BJ (cell line): Measurements from ENCODE around the gene BARHL2. TPM values are rescaled to one million over a fixed set of nuclear protein-coding genes. Genes with fewer than 3 reads are reported as not detected.

Experiments
- CTCF ChIA-PET: fragments of 350-600 bp; formaldehyde crosslinking; extraction: SDS; loops from one replicate; lab custom pipeline; 2021; ENCODE audit warnings: antibody characterized with exemption, inconsistent platforms; lab: Yijun Ruan, JAX
- POLR2A ChIA-PET: fragments of 300-600 bp; sonication (Branson Sonifier 250); formaldehyde crosslinking; extraction: SDS; loops from one replicate; lab custom pipeline; 2021; ENCODE audit warnings: antibody characterized with exemption; lab: Charles Lee
- DNase-seq: peaks from one replicate; pipeline ENCODE4 v3.0.0-alpha.2; 2011; ENCODE audit warnings: low read depth
- H3K27me3 ChIP-seq: 2 replicates; pipeline ENCODE4 v1.6.0; 2011; ENCODE audit warnings: low read length; ENCODE audit not compliant: control insufficient read depth, insufficient read depth
- H3K36me3 ChIP-seq: 2 replicates; pipeline ENCODE4 v1.5.1; 2011; ENCODE audit warnings: low read length; ENCODE audit not compliant: control insufficient read depth, insufficient read depth
- H3K4me3 ChIP-seq: 2 replicates; pipeline ENCODE4 v1.5.1; 2011; ENCODE audit warnings: low read depth, mild to moderate bottlenecking, control low read depth, low read length
- CTCF ChIP-seq: IDR thresholded peaks from 2 replicates; pipeline ENCODE4 v1.5.1; 2011; ENCODE audit warnings: low read depth, mild to moderate bottlenecking, control low read depth, inconsistent platforms, low read length, moderate library complexity; ENCODE audit not compliant: insufficient read depth
- polyA plus RNA-seq: library from polyadenylated mRNA; depleted of rRNA; stranded (reverse); fragments of >200 nt; gene quantifications from 2 replicates; pipeline ENCODE4 v1.2.3, GENCODE V29; 2011

The BARHL2 gene
- polyA plus RNA-seq, 1 experiment: not detected

DNA sequence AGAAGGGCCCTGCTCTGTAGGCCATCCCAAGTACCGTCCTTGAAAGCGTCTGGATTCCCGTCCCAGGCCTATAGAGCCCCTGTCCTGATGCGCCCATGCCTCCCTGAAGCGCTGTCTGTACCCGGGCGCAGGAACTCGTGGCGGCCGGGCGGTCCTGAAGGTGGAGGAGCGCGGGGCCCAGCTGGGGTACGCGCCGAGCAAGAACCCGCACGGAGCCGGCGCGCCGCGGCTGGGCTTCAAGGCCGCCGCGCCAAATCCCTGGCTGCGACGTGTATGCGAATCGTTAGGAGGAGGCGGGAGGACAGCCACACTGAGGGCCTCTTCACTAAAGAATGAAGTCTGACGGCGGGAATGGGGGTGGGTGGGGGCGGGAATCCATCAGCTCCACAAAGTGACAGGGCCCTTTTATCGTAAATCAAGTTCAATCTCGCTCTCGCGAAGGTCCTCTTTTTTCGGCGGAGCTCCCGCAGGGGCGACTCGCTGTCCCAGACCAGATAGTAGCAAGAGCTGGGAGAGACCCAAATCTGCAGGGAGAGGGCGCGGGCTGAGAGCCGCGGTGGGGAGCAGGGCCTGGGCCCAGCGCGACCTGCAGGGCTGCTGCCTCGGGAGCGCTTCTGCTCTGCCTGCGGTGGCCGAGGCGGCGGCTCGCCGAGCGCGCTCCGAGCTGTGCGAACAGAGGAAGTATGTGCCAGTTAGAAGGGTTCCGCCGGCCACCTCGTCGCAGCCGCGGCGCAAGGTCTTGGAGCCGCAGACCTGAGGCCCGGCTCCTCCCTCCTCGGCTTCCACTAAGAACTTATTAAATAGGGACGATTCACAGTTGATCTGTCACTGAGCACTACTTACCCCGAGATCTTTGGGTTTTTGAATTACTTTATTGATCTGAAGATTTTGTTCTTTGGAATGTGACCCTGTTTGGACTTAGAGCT, 10.4 kb downstream of the BARHL2 start:
- Histone ChIP-seq H3K36me3 (no peaks in the 10 kb centered on the region), H3K4me3 (no peak overlapping the region), H3K27me3 (peaks cover 38% of the 10 kb centered on the region)
- CTCF ChIA-PET: interaction anchor here (0.7 to 2.4 kb wide), 4 partner anchors 12 to 459 kb away, joined by 4 to 10 read pairs (median 4); no protein-coding TSS in a partner anchor
- no peak for DNase-seq
- POLR2A ChIA-PET: no interaction called here
- no peak for TF ChIP-seq CTCF

DNA sequence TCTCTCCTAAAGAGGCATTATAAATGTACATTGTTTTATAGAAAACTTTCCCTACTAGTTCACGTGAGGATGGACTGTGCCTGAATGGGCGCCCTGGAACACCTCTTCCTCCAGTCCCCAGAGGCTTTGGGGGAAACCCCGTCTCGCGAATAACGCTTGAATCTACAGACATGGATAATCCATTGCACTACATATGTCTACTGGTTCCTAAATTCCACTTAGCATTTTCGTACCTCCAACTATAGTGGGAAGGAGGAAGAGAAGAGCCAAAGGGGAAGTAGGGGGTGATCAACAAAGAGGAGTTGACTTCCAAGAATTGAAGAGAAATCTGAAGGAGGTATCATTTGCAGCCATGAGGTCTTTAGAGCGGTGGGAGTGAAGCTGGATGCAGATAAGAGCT, 11.1 kb downstream of the BARHL2 start:
- no peak for DNase-seq
- POLR2A ChIA-PET: no interaction called here
- CTCF ChIA-PET: interaction anchor here (1.6 to 2.4 kb wide), 2 partner anchors 16 to 460 kb away, joined by 4 to 10 read pairs; no protein-coding TSS in a partner anchor
- peaks cover 35% of the 10 kb centered on the region for H3K27me3 ChIP-seq
- TF ChIP-seq CTCF: no peak
- no peaks in the 10 kb centered on the region for H3K36me3 ChIP-seq
- no peak overlapping the region for H3K4me3 ChIP-seq

DNA sequence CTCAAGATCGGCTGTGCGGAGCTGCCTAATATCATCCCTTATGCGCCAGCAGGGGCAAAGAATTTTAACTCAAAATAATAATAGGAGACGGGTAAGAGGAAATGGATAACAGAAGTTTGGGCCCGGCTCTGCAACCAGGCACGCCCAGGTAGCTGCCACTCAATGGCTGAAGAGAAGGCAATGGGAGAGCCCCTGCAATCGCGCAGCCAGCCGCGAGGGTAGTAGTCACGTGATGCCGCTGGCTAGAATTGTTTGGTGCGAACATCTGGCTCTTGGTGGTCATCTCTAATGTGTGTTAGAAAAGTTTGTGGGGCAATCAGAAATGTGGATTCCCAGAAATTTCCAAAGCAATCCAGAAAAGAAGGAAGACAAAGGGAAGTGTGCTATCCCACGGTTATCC, 12.3 kb downstream of the BARHL2 start:
- no peak for TF ChIP-seq CTCF
- peaks cover 25% of the 10 kb centered on the region for H3K27me3 ChIP-seq
- CTCF ChIA-PET: interaction anchor here (1.6 to 2.4 kb wide), 2 partner anchors 17 to 461 kb away, joined by 4 to 10 read pairs; no protein-coding TSS in a partner anchor
- no peak for DNase-seq
- POLR2A ChIA-PET: no interaction called here
- no peak overlapping the region for H3K4me3 ChIP-seq
- no peaks in the 10 kb centered on the region for H3K36me3 ChIP-seq

GRCh38 chr1:90694846-90695245, 22.3 kb downstream of the BARHL2 start:
- POLR2A ChIA-PET: no interaction called here
- CTCF ChIA-PET: interaction anchor here (1.7 kb wide), 1 partner anchor 27 kb away, joined by 5 read pairs; no protein-coding TSS in a partner anchor
- Histone ChIP-seq H3K4me3 (no peak overlapping the region), H3K27me3 (no peaks in the 10 kb centered on the region), H3K36me3 (no peaks in the 10 kb centered on the region)
- DNase-seq: no peak
- no peak for TF ChIP-seq CTCF

GRCh38 chr1:90687747-90688146, 29.4 kb downstream of the BARHL2 start:
- DNase-seq: no peak
- Histone ChIP-seq H3K36me3 (no peaks in the 10 kb centered on the region), H3K27me3 (no peaks in the 10 kb centered on the region), H3K4me3 (no peak overlapping the region)
- ChIA-PET CTCF (no interaction called here), POLR2A (no interaction called here)
- TF ChIP-seq CTCF: no peak
